ENCODE measurements around the gene C20orf96.

Gene C20orf96

DNA sequence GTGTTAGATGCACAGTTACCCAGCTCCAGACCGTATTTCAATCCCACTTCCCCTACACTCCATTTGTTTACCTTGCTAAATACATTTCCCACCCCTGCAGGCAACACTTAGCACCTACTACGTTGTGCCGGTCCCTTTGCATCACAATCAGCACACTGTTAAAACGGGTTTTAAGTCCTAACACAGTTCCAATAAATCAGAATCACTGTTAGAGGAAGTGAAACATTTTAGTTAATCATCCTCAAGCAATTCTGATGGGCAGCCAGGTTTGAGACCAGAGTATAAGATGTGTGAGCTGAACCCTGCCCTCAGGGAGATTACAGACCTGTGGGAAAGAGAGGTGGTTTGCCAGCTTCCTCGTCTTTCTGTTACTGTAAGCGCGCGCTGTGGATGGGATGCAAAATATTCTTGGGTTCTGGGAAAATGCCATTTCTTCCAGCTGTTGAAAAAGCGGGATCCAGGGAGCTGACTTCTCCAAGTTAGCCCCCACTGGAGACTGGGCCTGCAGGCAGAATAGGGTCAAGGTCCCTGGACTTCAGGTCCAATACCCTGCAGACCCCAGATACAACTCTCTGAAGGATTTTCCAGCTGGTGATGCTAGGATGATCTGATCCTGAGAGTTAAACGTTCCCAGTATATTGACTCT, 9.9 kb upstream of the C20orf96 start:
- DNase-seq (ENCODE audit: insufficient read length, low spot score) = no peak

DNA sequence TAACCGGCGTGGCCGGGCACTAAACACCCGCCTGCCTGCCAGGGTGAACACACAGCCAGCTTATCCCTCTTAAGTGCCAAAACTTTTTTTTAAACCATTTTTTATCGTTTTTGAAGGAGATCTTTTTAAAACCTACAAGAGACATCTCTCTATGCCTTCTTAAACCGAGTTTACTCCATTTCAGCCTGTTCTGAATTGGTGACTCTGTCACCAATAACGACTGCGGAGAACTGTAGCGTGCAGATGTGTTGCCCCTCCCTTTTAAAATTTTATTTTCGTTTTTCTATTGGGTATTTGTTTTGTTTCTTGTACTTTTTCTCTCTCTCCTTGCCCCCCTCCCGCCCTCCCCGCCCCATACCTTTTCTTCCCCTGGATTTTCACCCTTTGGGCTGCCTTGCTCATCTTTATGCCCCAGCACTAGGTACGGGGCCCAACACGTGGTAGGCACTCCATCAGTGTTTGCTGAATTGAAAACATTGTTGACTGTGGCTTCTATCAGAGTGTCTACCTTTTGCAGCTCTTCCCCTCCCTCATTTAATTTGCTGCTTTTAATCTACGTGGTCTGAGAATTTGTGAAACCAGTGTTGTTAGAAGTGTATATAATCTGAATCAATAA, 8.3 kb upstream of the C20orf96 start:
- no peak for DNase-seq (ENCODE audit: insufficient read length, low spot score)
- TF ChIP-seq, protein P1, sequence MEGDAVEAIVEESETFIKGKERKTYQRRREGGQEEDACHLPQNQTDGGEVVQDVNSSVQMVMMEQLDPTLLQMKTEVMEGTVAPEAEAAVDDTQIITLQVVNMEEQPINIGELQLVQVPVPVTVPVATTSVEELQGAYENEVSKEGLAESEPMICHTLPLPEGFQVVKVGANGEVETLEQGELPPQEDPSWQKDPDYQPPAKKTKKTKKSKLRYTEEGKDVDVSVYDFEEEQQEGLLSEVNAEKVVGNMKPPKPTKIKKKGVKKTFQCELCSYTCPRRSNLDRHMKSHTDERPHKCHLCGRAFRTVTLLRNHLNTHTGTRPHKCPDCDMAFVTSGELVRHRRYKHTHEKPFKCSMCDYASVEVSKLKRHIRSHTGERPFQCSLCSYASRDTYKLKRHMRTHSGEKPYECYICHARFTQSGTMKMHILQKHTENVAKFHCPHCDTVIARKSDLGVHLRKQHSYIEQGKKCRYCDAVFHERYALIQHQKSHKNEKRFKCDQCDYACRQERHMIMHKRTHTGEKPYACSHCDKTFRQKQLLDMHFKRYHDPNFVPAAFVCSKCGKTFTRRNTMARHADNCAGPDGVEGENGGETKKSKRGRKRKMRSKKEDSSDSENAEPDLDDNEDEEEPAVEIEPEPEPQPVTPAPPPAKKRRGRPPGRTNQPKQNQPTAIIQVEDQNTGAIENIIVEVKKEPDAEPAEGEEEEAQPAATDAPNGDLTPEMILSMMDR (IDR thresholded peaks at IDR 0.05; ENCODE audit: insufficient read depth, missing control alignments) = no peak
- no peak for FAIRE-seq

More for the DNA sequence above, 9.9 kb upstream of the C20orf96 start:
- no peak for FAIRE-seq
- TF ChIP-seq, protein P1 (IDR thresholded peaks at IDR 0.05; ENCODE audit: insufficient read depth, missing control alignments) = no peak

DNA sequence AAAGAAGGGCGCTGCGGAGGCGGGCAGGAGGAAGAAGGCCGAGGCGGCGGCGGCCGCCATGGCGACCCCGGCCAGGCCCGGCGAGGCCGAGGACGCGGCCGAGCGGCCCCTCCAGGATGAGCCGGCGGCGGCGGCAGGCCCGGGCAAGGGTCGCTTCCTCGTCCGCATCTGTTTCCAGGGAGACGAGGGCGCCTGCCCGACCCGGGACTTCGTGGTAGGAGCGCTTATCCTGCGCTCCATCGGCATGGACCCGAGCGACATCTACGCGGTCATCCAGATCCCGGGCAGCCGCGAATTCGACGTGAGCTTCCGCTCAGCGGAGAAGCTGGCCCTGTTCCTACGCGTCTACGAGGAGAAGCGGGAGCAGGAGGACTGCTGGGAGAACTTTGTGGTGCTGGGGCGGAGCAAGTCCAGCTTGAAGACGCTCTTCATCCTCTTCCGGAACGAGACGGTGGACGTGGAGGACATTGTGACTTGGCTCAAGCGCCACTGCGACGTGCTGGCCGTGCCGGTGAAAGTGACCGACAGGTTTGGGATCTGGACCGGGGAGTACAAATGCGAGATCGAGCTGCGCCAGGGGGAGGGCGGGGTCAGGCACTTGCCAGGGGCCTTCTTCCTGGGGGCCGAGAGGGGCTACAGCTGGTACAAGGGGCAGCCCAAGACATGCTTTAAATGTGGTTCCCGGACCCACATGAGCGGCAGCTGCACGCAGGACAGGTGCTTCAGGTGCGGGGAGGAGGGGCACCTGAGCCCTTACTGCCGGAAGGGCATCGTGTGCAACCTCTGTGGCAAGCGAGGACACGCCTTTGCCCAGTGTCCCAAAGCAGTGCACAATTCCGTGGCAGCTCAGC, 7.6 kb upstream of the C20orf96 start:
- DNase-seq (ENCODE audit: insufficient read length, low spot score) (no peak), FAIRE-seq (no peak)
- TF ChIP-seq, protein P1 (IDR thresholded peaks at IDR 0.05; ENCODE audit: insufficient read depth, missing control alignments) = no peak

DNA sequence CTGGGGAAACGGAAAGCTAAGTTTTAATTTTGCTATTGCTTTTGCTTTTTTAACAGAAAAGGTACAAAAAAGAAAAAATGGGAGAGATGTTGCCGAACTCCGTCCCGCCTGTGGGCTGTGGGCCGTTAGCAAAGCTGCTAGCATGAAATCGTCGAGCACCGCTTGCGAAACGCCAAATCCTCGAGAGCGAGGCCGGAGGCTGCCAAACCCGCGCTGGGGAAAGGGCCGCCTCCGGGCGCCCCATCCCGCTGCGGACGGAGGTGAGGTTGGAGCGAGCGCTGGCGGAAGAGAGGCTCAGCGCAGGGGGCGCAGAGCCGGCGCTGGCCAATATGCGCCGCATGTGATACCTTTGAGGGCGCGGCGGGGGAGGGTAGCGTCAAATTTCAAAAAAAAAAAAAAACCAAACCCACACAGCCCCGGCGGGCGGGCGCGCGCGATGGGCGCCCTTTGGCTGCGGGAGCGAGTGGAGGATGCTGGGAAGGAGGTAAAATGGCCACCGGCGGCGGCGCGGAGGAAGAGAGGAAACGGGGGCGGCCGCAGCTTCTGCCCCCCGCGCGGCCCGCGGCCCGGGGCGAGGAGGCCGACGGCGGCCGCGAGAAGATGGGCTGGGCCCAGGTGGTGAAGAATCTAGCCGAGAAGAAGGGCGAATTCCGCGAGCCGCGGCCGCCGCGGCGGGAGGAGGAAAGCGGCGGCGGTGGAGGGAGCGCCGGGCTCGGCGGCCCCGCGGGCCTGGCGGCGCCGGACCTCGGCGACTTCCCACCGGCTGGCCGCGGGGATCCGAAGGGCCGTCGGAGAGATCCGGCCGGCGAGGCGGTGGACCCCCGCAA, 6.8 kb upstream of the C20orf96 start, which contains the start of gene ZCCHC3:
Gene ZCCHC3 (plus strand): TSS at position 473 of the 827 bp plus-strand sequence. CDS start 17 bp downstream, at position 490.
- FAIRE-seq = no peak
- peak; percentile 41 for DNase-seq (ENCODE audit: insufficient read length, low spot score)

DNA sequence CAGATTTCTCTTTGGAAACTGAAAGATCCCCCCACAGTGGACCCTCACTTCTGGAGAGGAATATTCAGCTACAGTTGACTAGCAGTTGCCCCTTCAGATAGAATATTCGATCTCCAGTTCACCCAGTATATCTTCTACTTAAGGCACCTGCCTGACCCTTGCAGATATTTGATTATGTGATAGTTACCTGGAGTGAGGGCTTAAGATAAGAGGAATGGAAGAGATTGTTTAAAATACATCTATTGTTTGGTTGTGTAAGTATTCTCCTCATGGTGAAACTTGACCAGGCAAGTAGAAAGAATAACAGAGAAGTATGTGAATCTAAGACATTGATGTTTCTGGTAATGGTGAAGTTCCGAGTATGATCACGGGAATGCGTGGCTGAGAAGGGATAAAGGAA, 5.3 kb upstream of the C20orf96 start:
- FAIRE-seq (no peak), DNase-seq (ENCODE audit: insufficient read length, low spot score) (no peak)
- TF ChIP-seq, protein P1 (IDR thresholded peaks at IDR 0.05; ENCODE audit: insufficient read depth, missing control alignments) = no peak

More for the DNA sequence above, 6.8 kb upstream of the C20orf96 start, which contains the start of gene ZCCHC3:
- TF ChIP-seq, protein P1 (IDR thresholded peaks at IDR 0.05; ENCODE audit: insufficient read depth, missing control alignments) = no peak

DNA sequence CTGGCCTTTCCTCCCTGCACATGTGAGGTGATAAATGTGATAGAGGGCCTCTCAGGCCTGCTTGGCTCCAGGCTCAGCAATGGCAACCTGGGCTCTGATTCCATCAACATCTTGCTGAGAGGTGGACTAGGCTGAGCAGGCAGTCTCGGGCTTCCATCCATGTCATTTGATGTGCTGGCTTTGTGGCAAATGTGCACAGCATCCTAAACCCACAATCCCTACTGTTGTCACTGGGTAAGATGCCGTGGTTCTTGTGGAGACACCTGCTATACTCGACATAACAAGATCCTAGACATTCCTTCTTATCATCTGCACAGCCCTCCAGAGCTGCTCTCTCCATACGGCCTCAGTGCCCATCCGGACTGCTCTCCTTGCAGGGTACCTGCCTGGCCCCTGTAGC, 4.1 kb upstream of the C20orf96 start:
- DNase-seq (ENCODE audit: insufficient read length, low spot score) (no peak), FAIRE-seq (no peak)
- TF ChIP-seq, protein P1 (IDR thresholded peaks at IDR 0.05; ENCODE audit: insufficient read depth, missing control alignments) = no peak
